Adrenal gland (tissue), 12 donors: ENCODE results near the gene PRKAG3. TPM values are rescaled to one million over a fixed set of nuclear protein-coding genes. Genes with fewer than 3 reads are reported as not detected.

ENCODE experiments used
- DNase-seq, 7 donors: peaks; one replicate each; pipeline ENCODE4 v3.0.0-alpha.2; 2019 to 2020
- H3K27ac ChIP-seq, 5 donors: fragments of 200-600 bp; sonication (generic) in 4 of 5; 1 replicate in 3 of 5; 2 replicates in 2 of 5; pipeline versions ENCODE4 v1.5.1 to v1.8.0; 2016 to 2020; ENCODE audit warnings: mild to moderate bottlenecking in 1 of 5
- H3K27me3 ChIP-seq: fragments of 200-600 bp; 2 replicates; pipeline ENCODE4 v1.8.0; 2021
- H3K36me3 ChIP-seq, 2 donors: fragments of 200-600 bp; replicated peaks in 1 of 2; 1 replicate in 1 of 2; 2 replicates in 1 of 2; pipeline versions ENCODE4 v1.5.1 to v1.8.0; 2018 to 2022
- H3K4me1 ChIP-seq, 2 donors: fragments of 200-600 bp; replicated peaks in 1 of 2; 1 replicate in 1 of 2; 2 replicates in 1 of 2; pipeline versions ENCODE4 v1.5.1 to v1.8.0; 2018 to 2021
- H3K4me3 ChIP-seq, 4 donors: fragments of 200-600 bp; sonication (generic) in 3 of 4; one replicate each; pipeline ENCODE4 v1.5.1; 2016 to 2018
- H3K9me3 ChIP-seq, 3 donors: fragments of 200-600 bp; sonication (generic) in 1 of 3; replicated peaks in 1 of 3; 1 replicate in 2 of 3; 2 replicates in 1 of 3; pipeline versions ENCODE4 v1.5.1 to v1.8.0; 2016 to 2021
- CTCF ChIP-seq, 6 experiments: fragments of 450-650 bp in 4 of 6; fragments of 200-600 bp in 2 of 6; sonication (generic) in 1 of 6; IDR thresholded peaks; 1 replicate in 5 of 6; 2 replicates in 1 of 6; pipeline versions ENCODE4 v1.5.1 to v1.8.0; 2016 to 2021; ENCODE audit warnings: antibody characterized with exemption in 6 of 6, mild to moderate bottlenecking in 2 of 6, moderate library complexity in 1 of 6
- POLR2A ChIP-seq, 2 donors: fragments of 450-650 bp; IDR thresholded peaks; one replicate each; pipeline ENCODE4 v1.6.1; 2017; ENCODE audit warnings: antibody characterized with exemption in 2 of 2, mild to moderate bottlenecking in 2 of 2, moderate library complexity in 1 of 2
- WGBS, 4 donors: extraction: QIAGEN DNeasy Blood & Tissue Kit in 2 of 4; methylation state at CpG; one replicate each; pipeline versions ENCODE4 v1.1.5 to v1.1.7; 2013 to 2017; 5-methylcytosine and 5-hydroxymethylcytosine counted together
- intact Hi-C, 2 donors: fragments of 100-400 bp; cut with DNase I; formaldehyde crosslinking; loops; one replicate each; pipeline versions ENCODE4 v1.14.1 to v1.15.0; 2022 to 2023
- polyA plus RNA-seq, 3 donors: library from polyadenylated mRNA; stranded (reverse); fragments of 200-250 nt in 2 of 3; fragments of 350-450 nt in 1 of 3; fragmentation: Illumina TruSeq in 1 of 3; extraction: RNeasy Lipid Tissue Mini Kit (QIAGEN cat#74804) in 1 of 3; gene quantifications; one replicate each; pipeline ENCODE4 v1.2.3, GENCODE V29; 2013 to 2014
- total RNA-seq, 9 donors: library from RNA; depleted of rRNA in 4 of 9; stranded (reverse); fragments of >200 nt in 4 of 9; fragments of 120-200 nt in 1 of 9; fragmentation: NEBNext Ultra II Directional in 1 of 9; extraction: Animal tissue kit (Norgen Biotek cat#: 25700) in 1 of 9; gene quantifications; one replicate each; pipeline versions ENCODE4 v1.1.0 to v1.2.4, GENCODE V29; 2013 to 2023
- donor health status: healthy with polysubstance abuse.
- donor health status: Bipolar disorder and iron deficiency.
- donor health status: DM: yes; HTN: yes; CAD: no.
- donor health status: DM: no; HTN: no; CAD: no.
- donor health status: DM: no; HTN: no; CAD: no.
- donor health status: DM: yes; HTN: yes; CAD: no.

The PRKAG3 gene
- total and polyA plus RNA-seq, 12 donors: 0.20 TPM; not detected in 11

GRCh38 chr2:218879776-218880101 lies 48.1 kb upstream of the PRKAG3 start:
- intact Hi-C loops: no loop called here
- Histone ChIP-seq H3K9me3 (no peaks in the 10 kb centered on the region), H3K27ac (no peak overlapping the region), H3K27me3 (peaks cover 53% of the 10 kb centered on the region), H3K36me3 (no peaks in the 10 kb centered on the region), H3K4me1 (peaks cover 12 to 15% of the 10 kb centered on the region in 2 donors), H3K4me3 (no peak overlapping the region)
- 13 to 29% (median 21%) methylated on average over 11 of the region's 11 CpGs for WGBS, 4 donors
- no peak for DNase-seq
- TF ChIP-seq CTCF (IDR thresholded peaks at IDR 0.05) (no peak), POLR2A (IDR thresholded peaks at IDR 0.05) (no peak)

- peaks cover 12 to 15% of the 10 kb centered on the region in 2 donors for H3K4me1 ChIP-seq
- H3K9me3 ChIP-seq: no peaks in the 10 kb centered on the region
- no peak overlapping the region for H3K27ac ChIP-seq
- no peak overlapping the region for H3K4me3 ChIP-seq
- TF ChIP-seq POLR2A (IDR thresholded peaks at IDR 0.05) (no peak), CTCF (IDR thresholded peaks at IDR 0.05) (no peak)
- H3K36me3 ChIP-seq: no peaks in the 10 kb centered on the region
- WGBS, 4 donors: 46 to 49% (median 48%) methylated on average over 11 to 16 of the region's 16 CpGs
- H3K27me3 ChIP-seq: peaks cover 59% of the 10 kb centered on the region
- intact Hi-C loops: no loop called here
- DNase-seq: no peak
Measured at GRCh38 chr2:218878926-218879761, 47.5 kb upstream of the PRKAG3 start.

- Histone ChIP-seq H3K4me1 (peaks cover 8 to 13% of the 10 kb centered on the region in 2 donors), H3K36me3 (no peaks in the 10 kb centered on the region), H3K4me3 (no peak overlapping the region), H3K27me3 (peaks cover 66% of the 10 kb centered on the region), H3K9me3 (no peaks in the 10 kb centered on the region), H3K27ac (no peak overlapping the region)
- TF ChIP-seq CTCF (IDR thresholded peaks at IDR 0.05) (no peak), POLR2A (IDR thresholded peaks at IDR 0.05) (no peak)
- DNase-seq: no peak
- intact Hi-C loops: no loop called here
- WGBS, 4 donors: 54 to 71% (median 60%) methylated on average over 6 of the region's 6 CpGs
Measured at GRCh38 chr2:218878486-218878885, 46.9 kb upstream of the PRKAG3 start.

GRCh38 chr2:218877891-218878290 lies 46.3 kb upstream of the PRKAG3 start:
- Histone ChIP-seq H3K36me3 (no peaks in the 10 kb centered on the region), H3K27me3 (peaks cover 67% of the 10 kb centered on the region), H3K4me3 (no peak overlapping the region), H3K4me1 (peaks cover 7 to 14% of the 10 kb centered on the region in 2 donors), H3K9me3 (no peaks in the 10 kb centered on the region), H3K27ac (no peak overlapping the region)
- DNase-seq: no peak
- TF ChIP-seq CTCF (IDR thresholded peaks at IDR 0.05) (no peak), POLR2A (IDR thresholded peaks at IDR 0.05) (no peak)
- WGBS, 4 donors: 33 to 52% (median 42%) methylated on average over 1 to 5 of the region's 5 CpGs
- intact Hi-C loops: no loop called here
